CD4-positive, alpha-beta T cell treated with Interleukin-17A for 1 hour (primary cell): ENCODE results near the gene TPCN2.

Source experiments
- DNase-seq: peaks from one replicate; pipeline ENCODE4 v3.0.0-alpha.2; 2020

The TPCN2 gene

GRCh38 chr11:69039501-69039900 lies 9.2 kb upstream of the TPCN2 start:
- DNase-seq = no peak

- DNase-seq = no peak
Observed at GRCh38 chr11:69040051-69040450, 8.7 kb upstream of the TPCN2 start.

- no peak for DNase-seq
Observed at GRCh38 chr11:69040581-69041260, 8.0 kb upstream of the TPCN2 start.

- DNase-seq = no peak
Observed at GRCh38 chr11:69041516-69041915, 7.2 kb upstream of the TPCN2 start.

- no peak for DNase-seq
Observed at GRCh38 chr11:69044111-69045013, 4.4 kb upstream of the TPCN2 start.

GRCh38 chr11:69048031-69048693 lies 570 bp upstream of the TPCN2 start:
- no peak for DNase-seq

- DNase-seq = peak; percentile 41
Observed at GRCh38 chr11:69049490-69049867, 747 bp downstream of the TPCN2 start.

GRCh38 chr11:69050592-69051380 lies 2.1 kb downstream of the TPCN2 start:
- DNase-seq = no peak

GRCh38 chr11:69051381-69052342 lies 2.9 kb downstream of the TPCN2 start:
- DNase-seq = no peak

- DNase-seq = no peak
Observed at GRCh38 chr11:69052343-69053168, 3.8 kb downstream of the TPCN2 start.

- DNase-seq = no peak
Observed at GRCh38 chr11:69053169-69053477, 4.4 kb downstream of the TPCN2 start.

GRCh38 chr11:69053546-69054396 lies 5.0 kb downstream of the TPCN2 start:
- no peak for DNase-seq

- no peak for DNase-seq
Observed at GRCh38 chr11:69054397-69055211, 5.9 kb downstream of the TPCN2 start.

- DNase-seq = no peak
Observed at GRCh38 chr11:69055212-69055586, 6.5 kb downstream of the TPCN2 start.

- DNase-seq = peak; percentile 38
Observed at GRCh38 chr11:69055598-69056516, 7.1 kb downstream of the TPCN2 start.

- no peak for DNase-seq
Observed at GRCh38 chr11:69057236-69057635, 8.5 kb downstream of the TPCN2 start.

- no peak for DNase-seq
Observed at GRCh38 chr11:69057801-69058200, 9.1 kb downstream of the TPCN2 start.
